Measurements from ENCODE around the gene SLC6A11.

Gene SLC6A11

GRCh38 chr3:10890665-10891064, 74.6 kb downstream of the SLC6A11 start:
- DNase-seq = no peak

GRCh38 chr3:10892622-10893021, 76.6 kb downstream of the SLC6A11 start:
- DNase-seq = no peak

- DNase-seq = no peak
Measured at GRCh38 chr3:10901296-10901945, 85.4 kb downstream of the SLC6A11 start.

GRCh38 chr3:10907262-10907661, 91.2 kb downstream of the SLC6A11 start:
- no peak for DNase-seq

- DNase-seq = no peak
Measured at GRCh38 chr3:10910367-10910766, 94.3 kb downstream of the SLC6A11 start.

- DNase-seq = no peak
Measured at GRCh38 chr3:10911350-10912002, 95.4 kb downstream of the SLC6A11 start.

- DNase-seq = no peak
Measured at GRCh38 chr3:10912786-10913185, 96.8 kb downstream of the SLC6A11 start.

GRCh38 chr3:10915376-10915775, 99.3 kb downstream of the SLC6A11 start:
- no peak for DNase-seq

- DNase-seq = no peak
Measured at GRCh38 chr3:10917176-10917575, 101.1 kb downstream of the SLC6A11 start.

- DNase-seq = no peak
Measured at GRCh38 chr3:10918011-10918410, 102.0 kb downstream of the SLC6A11 start.

- no peak for DNase-seq
Measured at GRCh38 chr3:10919636-10920035, 103.6 kb downstream of the SLC6A11 start.

GRCh38 chr3:10925436-10926255, 109.6 kb downstream of the SLC6A11 start:
- DNase-seq = no peak

- no peak for DNase-seq
Measured at GRCh38 chr3:10926256-10926810, 110.3 kb downstream of the SLC6A11 start.

- DNase-seq = no peak
Measured at GRCh38 chr3:10926811-10927521, 110.9 kb downstream of the SLC6A11 start.

GRCh38 chr3:10927551-10927950, 111.5 kb downstream of the SLC6A11 start:
- DNase-seq = no peak

- no peak for DNase-seq
Measured at GRCh38 chr3:10928407-10928960, 112.5 kb downstream of the SLC6A11 start.

- no peak for DNase-seq
Measured at GRCh38 chr3:10928961-10929471, 113.0 kb downstream of the SLC6A11 start.

GRCh38 chr3:10929978-10930665, 114.1 kb downstream of the SLC6A11 start:
- no peak for DNase-seq

- no peak for DNase-seq
Measured at GRCh38 chr3:10930666-10931040, 114.6 kb downstream of the SLC6A11 start.

- no peak for DNase-seq
Measured at GRCh38 chr3:10932596-10932995, 116.6 kb downstream of the SLC6A11 start.

GRCh38 chr3:10933021-10933420, 117.0 kb downstream of the SLC6A11 start:
- no peak for DNase-seq

- DNase-seq = no peak
Measured at GRCh38 chr3:10933470-10933804, 117.4 kb downstream of the SLC6A11 start.
